GM18511 (cell line): ENCODE measurements around the gene ZBTB17.
"Not testable (repeated sequence)": the region's sequence is repeated elsewhere in the genome, so short reads cannot be mapped to it uniquely, and the experiment has no call there.

Experiments
- ATAC-seq: cut with Tn5 transposase; IDR thresholded peaks from one replicate; pipeline ENCODE4 v1.9.1; 2021; ENCODE audit warnings: mild to moderate bottlenecking, moderate library complexity; ENCODE audit not compliant: unreplicated experiment

The ZBTB17 gene

GRCh38 chr1:15908597-15908996 is 67.3 kb downstream of the ZBTB17 start:
- ATAC-seq = no peak

DNA sequence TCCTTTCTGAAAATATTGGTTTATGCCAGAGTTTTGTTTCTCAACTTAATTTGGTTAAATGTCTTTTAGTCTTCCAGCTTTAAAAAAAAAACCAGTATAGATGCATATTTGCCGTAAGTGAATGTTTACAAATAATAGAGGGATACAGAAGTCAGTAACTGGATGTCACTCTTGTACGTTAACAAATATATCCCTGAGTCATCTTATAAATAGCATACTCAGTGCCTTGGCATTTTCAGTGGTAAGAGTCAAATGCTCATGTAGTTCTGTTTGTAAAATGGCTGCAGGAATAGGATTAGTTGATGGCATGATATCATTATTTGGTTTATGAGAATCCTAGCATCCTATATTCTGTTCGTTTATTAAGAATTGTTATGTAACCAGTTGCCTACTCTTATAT is 73.0 kb downstream of the ZBTB17 start:
- ATAC-seq = no peak

DNA sequence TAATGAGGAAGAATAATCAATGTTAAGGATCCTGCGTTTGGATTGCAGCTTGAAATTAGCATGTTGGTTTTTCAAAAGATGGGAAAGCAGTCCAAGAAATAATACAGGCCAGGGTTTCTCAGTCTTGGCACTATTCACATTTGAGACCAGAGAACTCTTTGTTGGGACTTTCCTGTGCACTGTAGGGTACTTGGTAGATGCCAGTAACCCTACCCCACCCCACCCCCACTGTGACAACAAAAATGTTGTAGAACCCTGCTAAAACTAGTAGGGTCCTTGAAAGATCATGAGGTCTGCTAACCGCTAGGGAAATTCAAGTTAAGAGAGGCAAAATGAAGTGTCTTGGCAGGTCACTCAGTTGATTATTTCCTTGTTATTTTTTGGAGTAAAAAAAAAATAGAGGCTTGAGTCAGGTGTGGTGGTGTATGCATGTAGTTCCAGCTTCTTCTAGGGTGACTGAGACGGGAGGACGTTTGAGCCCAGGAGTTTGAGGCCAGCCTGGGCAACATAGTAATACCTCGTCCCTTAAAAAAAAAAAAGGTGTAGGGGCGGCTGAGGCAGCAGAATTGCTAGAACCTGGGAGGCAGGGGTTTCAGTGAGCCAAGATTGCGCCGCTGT is 75.1 kb downstream of the ZBTB17 start:
- ATAC-seq = no peak

- no peak for ATAC-seq
Observed at GRCh38 chr1:15899266-15899665, 76.6 kb downstream of the ZBTB17 start.

DNA sequence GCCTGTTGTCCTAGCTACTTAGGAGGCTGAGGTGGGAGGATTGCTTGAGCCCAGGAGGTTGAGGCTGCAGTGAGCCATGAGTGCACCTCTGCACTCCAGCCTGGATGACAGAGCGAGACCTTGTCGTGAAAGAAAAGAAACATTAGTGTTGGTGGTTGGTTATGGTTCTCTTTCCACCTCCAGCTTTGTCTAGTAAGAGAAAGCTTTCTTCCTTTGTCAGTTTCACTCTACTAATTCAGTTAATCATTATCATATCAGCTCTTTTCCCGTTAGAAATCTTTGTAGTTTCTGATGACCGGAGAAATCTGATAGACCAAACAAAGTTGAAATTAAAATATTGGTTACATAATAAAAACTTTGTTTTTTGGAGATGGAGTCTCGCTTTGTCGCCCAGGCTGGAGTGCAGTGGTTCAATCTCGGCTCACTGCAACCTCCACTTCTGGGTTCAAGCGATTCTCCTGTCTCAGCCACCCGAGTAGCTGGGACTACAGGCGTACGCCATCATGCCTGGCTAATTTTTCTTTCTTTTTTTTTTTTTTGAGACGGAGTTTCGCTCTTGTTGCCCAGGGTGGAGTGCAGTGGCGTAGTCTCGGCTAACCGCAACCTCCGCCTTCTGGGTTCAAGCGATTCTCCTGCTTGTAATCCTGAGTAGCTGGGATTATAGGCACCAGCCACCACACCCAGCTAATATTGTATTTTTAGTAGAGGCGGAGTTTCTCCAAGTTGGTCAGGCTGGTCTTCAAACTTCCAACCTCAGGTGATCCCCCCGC is 78.9 kb downstream of the ZBTB17 start:
- ATAC-seq = not testable (repeated sequence)

DNA sequence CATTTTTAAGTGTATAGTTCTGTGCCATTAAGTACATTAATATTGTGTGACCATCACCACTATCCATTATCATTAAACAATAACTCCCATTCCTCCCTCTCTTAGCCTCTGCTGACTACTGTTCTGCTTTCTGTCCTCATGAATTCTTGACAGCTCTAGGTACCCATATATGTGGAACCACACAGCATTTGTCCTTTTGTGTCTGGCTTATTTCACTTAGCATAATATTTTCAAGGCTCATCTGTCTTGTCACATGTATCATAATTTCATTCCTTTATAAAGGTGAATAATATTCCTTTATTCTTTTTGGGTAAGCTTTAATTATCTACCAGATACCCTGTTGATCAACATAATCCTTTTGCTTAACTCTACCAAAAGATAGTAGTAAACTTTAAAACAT is 80.7 kb downstream of the ZBTB17 start:
- no peak for ATAC-seq

GRCh38 chr1:15892857-15893599 is 82.9 kb downstream of the ZBTB17 start:
- ATAC-seq = not testable (repeated sequence)
